ENCODE results near the gene CHCHD1.

- TF ChIP-seq CTCF (IDR thresholded peaks at IDR 0.05) = no peak
- no peak for TF ChIP-seq POLR2A (IDR thresholded peaks at IDR 0.05)
Observed at GRCh38 chr10:73756183-73756582, 25.7 kb upstream of the CHCHD1 start.
